LoVo (cell line): ENCODE measurements around the gene ATP11A.
"Not testable (repeated sequence)": the region's sequence is repeated elsewhere in the genome, so short reads cannot be mapped to it uniquely, and the experiment has no call there.

ENCODE experiments used
- DNase-seq: peaks from one replicate; pipeline ENCODE4 v3.0.0-alpha.2; 2016; ENCODE audit warnings: low spot score

Gene ATP11A

GRCh38 chr13:112775791-112776279 is 86.0 kb downstream of the ATP11A start:
- no peak for DNase-seq

- no peak for DNase-seq
These were observed 86.5 kb downstream of the ATP11A start for GRCh38 chr13:112776354-112776753.

GRCh38 chr13:112776971-112777370 is 87.1 kb downstream of the ATP11A start:
- no peak for DNase-seq

GRCh38 chr13:112777637-112778406 is 88.0 kb downstream of the ATP11A start:
- no peak for DNase-seq

- no peak for DNase-seq
These were observed 90.2 kb downstream of the ATP11A start for GRCh38 chr13:112779856-112780604.

- DNase-seq: no peak
These were observed 91.4 kb downstream of the ATP11A start for GRCh38 chr13:112781287-112781686.

GRCh38 chr13:112781881-112782361 is 92.1 kb downstream of the ATP11A start:
- DNase-seq: no peak

- no peak for DNase-seq
These were observed 92.7 kb downstream of the ATP11A start for GRCh38 chr13:112782429-112783010.

- no peak for DNase-seq
These were observed 93.5 kb downstream of the ATP11A start for GRCh38 chr13:112783135-112783977.

- DNase-seq: no peak
These were observed 94.1 kb downstream of the ATP11A start for GRCh38 chr13:112783978-112784371.

- DNase-seq: no peak
These were observed 95.1 kb downstream of the ATP11A start for GRCh38 chr13:112784811-112785482.

GRCh38 chr13:112785483-112785856 is 95.6 kb downstream of the ATP11A start:
- DNase-seq: no peak

GRCh38 chr13:112786810-112787209 is 97.0 kb downstream of the ATP11A start:
- DNase-seq: not testable (repeated sequence)

GRCh38 chr13:112790735-112791641 is 101.2 kb downstream of the ATP11A start:
- DNase-seq: no peak

GRCh38 chr13:112791663-112792440 is 102.0 kb downstream of the ATP11A start:
- DNase-seq: no peak

- DNase-seq: no peak
These were observed 102.7 kb downstream of the ATP11A start for GRCh38 chr13:112792511-112792910.

GRCh38 chr13:112793545-112794445 is 104.0 kb downstream of the ATP11A start:
- DNase-seq: no peak

- DNase-seq: no peak
These were observed 105.4 kb downstream of the ATP11A start for GRCh38 chr13:112795277-112795676.
